Activated T-cell treated with anti-CD3 and anti-CD28 coated beads, Interleukin-2, amount 50 U/mL, for 1 hour (primary cell): ENCODE data around the gene NDUFB1.

ENCODE experiments used
- DNase-seq: peaks from one replicate; pipeline ENCODE4 v3.0.0-alpha.2; 2020

The NDUFB1 gene

DNA sequence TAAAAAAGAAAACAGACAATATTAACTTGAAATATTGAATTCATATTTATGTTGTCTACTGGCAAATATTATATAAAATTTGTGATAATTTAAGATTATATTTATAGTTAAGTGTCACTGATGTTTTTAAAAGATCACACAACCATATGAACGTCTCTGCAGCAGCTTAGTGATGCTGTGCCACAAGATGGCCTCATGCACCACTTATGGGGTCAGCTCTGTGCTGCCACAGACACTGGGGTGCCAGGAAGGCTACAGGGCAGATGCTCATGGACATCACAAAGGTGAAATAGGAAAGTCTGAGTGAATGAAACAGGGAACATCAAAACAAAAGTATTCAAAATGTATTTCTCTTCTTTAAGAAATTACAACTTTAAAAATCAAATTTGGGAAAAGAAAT lies 28.2 kb downstream of the NDUFB1 start:
- no peak for DNase-seq

DNA sequence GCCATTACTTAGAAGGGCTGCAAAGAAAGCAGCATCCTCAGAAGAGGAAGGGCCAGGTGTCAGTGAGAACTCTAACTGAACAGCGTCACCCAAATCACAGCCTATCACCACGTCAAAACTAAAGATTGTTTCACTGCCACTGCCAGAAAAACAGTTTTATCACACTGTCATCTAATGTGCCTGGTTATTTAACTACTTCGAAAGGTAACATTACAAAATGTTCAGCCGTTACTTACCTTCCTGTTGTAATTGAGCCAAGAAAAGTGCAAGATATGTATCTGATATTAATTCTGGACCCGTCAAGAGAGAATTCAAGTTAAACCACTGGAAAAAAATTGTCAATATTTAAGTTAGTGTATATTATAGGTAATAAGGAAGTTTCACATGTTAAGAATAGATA lies 33.0 kb downstream of the NDUFB1 start:
- no peak for DNase-seq

DNA sequence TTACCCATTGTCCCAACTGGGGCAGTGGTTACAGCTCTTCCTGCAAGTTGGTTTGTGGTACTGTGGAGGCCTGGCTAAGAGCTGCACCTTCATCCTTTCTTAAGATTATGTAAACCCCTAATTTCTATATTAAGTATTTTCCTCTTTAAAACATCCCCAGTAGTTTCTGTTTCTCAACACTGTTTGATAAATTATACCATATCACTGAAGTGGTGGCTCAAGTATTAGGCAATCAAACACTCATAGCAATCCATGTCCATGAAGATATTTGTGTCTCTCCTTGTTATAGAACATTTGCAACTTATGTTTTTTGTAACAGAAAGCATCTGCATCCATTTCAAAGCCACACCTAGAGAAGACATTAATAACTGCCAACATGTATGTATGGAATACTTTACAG lies 47.0 kb downstream of the NDUFB1 start:
- DNase-seq: no peak
